SH-SY5Y (cell line): ENCODE results near the gene DAPK1.

Experiments
- GATA2 ChIP-seq: IDR thresholded peaks from 2 replicates; pipeline ENCODE4 v1.6.1; 2011; ENCODE audit warnings: mild to moderate bottlenecking, low read depth, low read length
- GATA3 ChIP-seq: IDR thresholded peaks from 2 replicates; pipeline ENCODE4 v1.6.1; 2011; ENCODE audit warnings: low read depth, mild to moderate bottlenecking, low read length, moderate library complexity

Gene DAPK1

DNA sequence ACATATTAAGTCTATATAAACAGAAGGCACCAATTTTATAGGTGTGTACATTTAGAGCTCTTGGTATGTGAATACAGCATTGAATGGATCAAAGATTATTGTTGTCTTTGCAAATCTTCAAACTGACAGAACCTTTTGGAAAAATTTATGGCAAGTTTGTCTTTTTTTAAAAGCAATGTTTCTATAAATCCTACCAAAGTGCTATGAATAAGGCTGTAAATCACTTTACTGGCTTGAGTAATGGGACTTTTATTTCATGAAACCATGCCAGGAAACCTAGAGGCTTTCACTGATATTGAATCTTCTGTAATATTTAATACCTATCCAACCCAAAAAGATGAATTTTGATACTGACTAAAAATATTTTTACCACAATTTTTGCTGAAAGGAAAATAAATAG, 7.4 kb upstream of the DAPK1 start:
- TF ChIP-seq GATA3 (no peak), GATA2 (no peak)

DNA sequence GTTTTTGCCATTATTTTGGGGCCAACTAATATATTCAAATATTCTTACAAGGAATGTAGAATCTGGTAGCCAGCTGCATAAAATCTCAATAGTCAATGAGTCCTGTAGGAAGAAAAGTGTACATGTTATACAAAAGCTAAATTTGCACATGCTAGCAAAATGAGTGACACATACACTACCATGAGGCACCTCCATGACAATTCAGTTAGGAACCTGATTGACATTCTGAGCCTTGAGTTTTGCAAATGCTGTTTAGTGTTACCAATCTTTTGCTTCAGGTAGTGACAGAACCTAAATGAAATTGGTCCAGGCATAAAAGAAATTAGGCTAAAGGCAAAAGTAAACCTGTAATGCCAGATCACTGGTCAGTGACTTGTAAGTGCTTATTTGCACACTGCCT, 6.8 kb upstream of the DAPK1 start:
- TF ChIP-seq GATA3 (no peak), GATA2 (no peak)

- TF ChIP-seq GATA2 (no peak), GATA3 (no peak)
Observed at GRCh38 chr9:87491523-87491922, 6.1 kb upstream of the DAPK1 start.

DNA sequence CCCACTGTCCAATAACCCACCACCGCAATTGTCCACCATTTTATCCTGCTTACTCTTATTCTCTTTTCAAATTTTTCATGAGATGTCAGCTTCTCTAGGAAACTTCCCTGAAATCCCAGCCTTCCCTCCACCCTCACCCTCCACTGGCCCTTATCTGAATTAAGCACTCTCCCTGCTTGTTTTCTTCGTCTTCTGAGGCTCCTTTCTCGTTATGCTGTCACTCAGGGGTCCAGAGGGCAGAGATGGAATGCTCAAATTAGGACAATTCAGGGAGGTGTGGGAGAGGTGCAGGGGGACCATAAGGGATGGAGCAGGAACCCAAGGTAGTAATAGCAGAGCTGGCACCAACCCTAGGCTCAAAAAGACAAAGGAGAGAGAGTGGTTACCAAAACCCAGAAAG, 5.0 kb upstream of the DAPK1 start:
- no peak for TF ChIP-seq GATA2
- no peak for TF ChIP-seq GATA3

GRCh38 chr9:87494970-87495471, 2.6 kb upstream of the DAPK1 start:
- TF ChIP-seq GATA3 (no peak), GATA2 (no peak)

DNA sequence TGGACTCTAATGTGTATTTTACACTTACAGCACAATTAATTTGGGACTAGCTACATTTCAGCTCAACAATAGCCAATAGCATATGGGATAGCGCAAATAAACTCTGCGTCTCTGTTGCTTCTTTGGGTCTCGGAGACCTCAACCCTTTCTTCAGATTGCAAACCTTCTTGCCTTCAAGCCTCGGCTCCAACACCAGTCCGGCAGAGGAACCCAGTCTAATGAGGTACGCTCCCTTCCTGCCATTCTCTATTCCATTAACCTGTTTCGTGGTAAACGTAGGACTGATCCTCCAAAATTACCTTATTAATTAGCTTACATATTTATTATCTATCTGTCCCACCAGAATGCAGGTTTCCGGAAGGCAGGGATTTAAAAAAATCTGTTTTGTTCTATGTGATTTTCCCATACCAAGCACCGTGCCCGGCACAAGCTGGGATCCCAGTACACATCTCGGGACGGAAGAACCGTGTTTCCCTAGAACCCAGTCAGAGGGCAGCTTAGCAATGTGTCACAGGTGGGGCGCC, 525 bp upstream of the DAPK1 start:
- TF ChIP-seq GATA3 (no peak), GATA2 (no peak)

- TF ChIP-seq GATA2 (no peak; the same call in 1 of the 2 replicates), GATA3 (no peak)
Observed at GRCh38 chr9:87498046-87498810, 561 bp downstream of the DAPK1 start.

- TF ChIP-seq GATA3: no peak
- TF ChIP-seq GATA2: no peak
Observed at GRCh38 chr9:87498811-87499360, 1.2 kb downstream of the DAPK1 start.

- no peak for TF ChIP-seq GATA2
- no peak for TF ChIP-seq GATA3
Observed at GRCh38 chr9:87499424-87500017, 1.9 kb downstream of the DAPK1 start.

- TF ChIP-seq GATA3 (no peak), GATA2 (no peak)
Observed at GRCh38 chr9:87500491-87501270, 3.0 kb downstream of the DAPK1 start.

DNA sequence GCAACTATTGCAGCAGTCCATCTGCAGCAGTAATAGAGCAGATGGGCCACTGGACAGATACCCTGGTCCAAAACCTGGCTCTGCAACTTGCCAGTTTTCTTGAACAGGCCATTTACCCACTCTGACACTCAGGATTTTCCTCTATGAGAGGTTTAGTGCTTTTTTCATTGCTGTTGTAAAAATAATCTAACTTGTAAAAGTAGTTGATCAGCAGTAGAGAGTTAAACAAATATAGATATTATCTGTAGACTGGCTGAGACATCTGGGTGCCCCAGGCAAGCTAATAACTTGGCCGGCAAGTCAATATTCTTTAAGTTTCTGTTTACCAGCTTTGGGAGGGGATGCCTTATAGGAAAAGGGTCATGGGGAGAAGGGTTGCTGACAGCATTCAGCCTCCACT, 4.1 kb downstream of the DAPK1 start:
- TF ChIP-seq GATA2 (no peak), GATA3 (no peak)

GRCh38 chr9:87502391-87503221, 4.9 kb downstream of the DAPK1 start:
- TF ChIP-seq GATA2 (no peak), GATA3 (no peak)

- no peak for TF ChIP-seq GATA2
- TF ChIP-seq GATA3: no peak
Observed at GRCh38 chr9:87503430-87503829, 5.8 kb downstream of the DAPK1 start.
